HCT116 (cell line): Measurements from ENCODE around the gene RCOR1. TPM values are rescaled to one million over a fixed set of nuclear protein-coding genes. Genes with fewer than 3 reads are reported as not detected.

Experiments used
- ATAC-seq: fragments of 200-7000 bp; cut with Tn5 transposase; 2 replicates; pipeline ENCODE4 v1.9.1; 2020; ENCODE audit warnings: mild to moderate bottlenecking, moderate library complexity
- BruUV-seq: library from RNA; stranded (reverse); fragments of 400-500 nt; replicated peaks from 2 replicates; lab custom pipeline; 2021; lab: Mats Ljungman, UMichigan
- CTCF ChIA-PET: fragments of 300-600 bp; sonication (Branson Sonifier 250); formaldehyde crosslinking; loops from one replicate; lab custom pipeline; 2021; ENCODE audit warnings: antibody characterized with exemption; lab: Charles Lee
- POLR2A ChIA-PET: fragments of 300-600, 350-600 bp; sonication (Branson Sonifier 250); formaldehyde crosslinking; loops from one replicate; lab custom pipeline; 2021; ENCODE audit warnings: antibody characterized with exemption; lab: Charles Lee
- RAD21 ChIA-PET, 2 experiments: fragments of 300-600 bp; sonication (Branson Sonifier 250); formaldehyde crosslinking; loops; one replicate each; lab custom pipeline; 2023; ENCODE audit warnings: low total read pairs in 2 of 2; ENCODE audit not compliant: uncharacterized antibody in 2 of 2, unreplicated experiment in 2 of 2, low non-redundant PET in 1 of 2; lab: Charles Lee
- DNase-seq: peaks from one replicate; pipeline ENCODE4 v3.0.0-alpha.2; 2010; ENCODE audit warnings: low read depth, low spot score
- H2AFZ ChIP-seq: fragments of 200-600 bp; shearing (Covaris generic), sonication (generic); 2 replicates; pipeline ENCODE4 v1.6.1; 2017; ENCODE audit warnings: low read depth, mixed run types, mixed read lengths, antibody characterized with exemption, low read length; ENCODE audit not compliant: poor library complexity, severe bottlenecking
- H3K27ac ChIP-seq: 2 replicates; pipeline ENCODE4 v1.5.1; 2012; ENCODE audit warnings: low read depth, low read length
- H3K27me3 ChIP-seq: fragments of 200-600 bp; sonication (generic); 2 replicates; pipeline ENCODE4 v1.6.1; 2016; ENCODE audit warnings: mixed run types, low read length, mixed read lengths; ENCODE audit not compliant: insufficient read depth
- H3K36me3 ChIP-seq, 2 experiments: fragments of 200-500 bp in 1 of 2; fragments of 200-600 bp in 1 of 2; sonication (Bioruptor generic) in 1 of 2; sonication (generic) in 1 of 2; 2 replicates each; pipeline versions ENCODE4 v1.5.1 to v1.6.1; 2014 to 2016; ENCODE audit warnings: low read length in 2 of 2, inconsistent platforms in 1 of 2, mixed read lengths in 1 of 2, mixed run types in 1 of 2; ENCODE audit not compliant: insufficient read depth in 2 of 2, control insufficient read depth in 1 of 2
- H3K4me1 ChIP-seq, 2 experiments: fragments of 200-600 bp in 1 of 2; sonication (generic) in 1 of 2; 2 replicates each; pipeline versions ENCODE4 v1.5.1 to v1.6.1; 2012 to 2017; ENCODE audit warnings: low read length in 2 of 2, inconsistent platforms in 1 of 2, mild to moderate bottlenecking in 1 of 2, mixed read lengths in 1 of 2, mixed run types in 1 of 2, moderate library complexity in 1 of 2; ENCODE audit not compliant: insufficient read depth in 2 of 2, control insufficient read depth in 1 of 2
- H3K4me2 ChIP-seq: fragments of 200-600 bp; sonication (generic); 2 replicates; pipeline ENCODE4 v1.6.1; 2017; ENCODE audit warnings: mixed run types, low read length, mixed read lengths
- H3K4me3 ChIP-seq, 2 experiments: fragments of 200-600 bp in 1 of 2; sonication (generic) in 1 of 2; replicated peaks in 1 of 2; 2 replicates each; pipeline ENCODE4 v1.5.1; 2011 to 2016; ENCODE audit warnings: low read length in 2 of 2, control low read depth in 1 of 2, low read depth in 1 of 2, mild to moderate bottlenecking in 1 of 2, mixed read lengths in 1 of 2, mixed run types in 1 of 2
- H3K79me2 ChIP-seq: fragments of 200-600 bp; sonication (generic); 2 replicates; pipeline ENCODE4 v1.6.1; 2017; ENCODE audit warnings: mild to moderate bottlenecking, mixed run types, low read length, moderate library complexity, mixed read lengths; ENCODE audit not compliant: insufficient read depth
- H3K9ac ChIP-seq: fragments of 200-600 bp; sonication (generic); 2 replicates; pipeline ENCODE4 v1.6.1; 2016; ENCODE audit warnings: low read length, mixed read lengths
- H3K9me2 ChIP-seq: fragments of 200-600 bp; sonication (generic), shearing (Covaris generic); 2 replicates; pipeline ENCODE4 v1.6.1; 2017; ENCODE audit warnings: mixed run types, mild to moderate bottlenecking, moderate library complexity; ENCODE audit not compliant: insufficient read depth
- H3K9me3 ChIP-seq, 2 experiments: fragments of 200-500 bp in 1 of 2; fragments of 200-600 bp in 1 of 2; sonication (Bioruptor generic) in 1 of 2; sonication (generic) in 1 of 2; 2 replicates each; pipeline ENCODE4 v1.6.1; 2014 to 2017; ENCODE audit warnings: low read length in 2 of 2, mixed read lengths in 2 of 2, inconsistent platforms in 1 of 2, low read depth in 1 of 2, mild to moderate bottlenecking in 1 of 2, mixed run types in 1 of 2, moderate library complexity in 1 of 2; ENCODE audit not compliant: control insufficient read depth in 1 of 2, insufficient read depth in 1 of 2
- H4K20me1 ChIP-seq: fragments of 200-600 bp; sonication (generic), shearing (Covaris generic); 2 replicates; pipeline ENCODE4 v1.6.1; 2017; ENCODE audit warnings: mixed run types, mild to moderate bottlenecking, moderate library complexity; ENCODE audit not compliant: insufficient read depth
- CBX3 ChIP-seq: IDR thresholded peaks from 2 replicates; pipeline ENCODE4 v1.6.1; 2012; ENCODE audit warnings: low read depth
- CEBPB ChIP-seq: IDR thresholded peaks from 2 replicates; pipeline ENCODE4 v1.6.1; 2012; ENCODE audit warnings: low read depth
- CTCF ChIP-seq, 3 experiments: fragments of 200-600 bp in 1 of 3; sonication (generic) in 1 of 3; IDR thresholded peaks in 2 of 3; conservative IDR thresholded peaks in 1 of 3; 2 replicates each; pipeline ENCODE4 v1.5.1; 2012 to 2017; ENCODE audit warnings: low read depth in 2 of 3, low read length in 2 of 3, antibody characterized with exemption in 1 of 3, borderline replicate concordance in 1 of 3, control low read depth in 1 of 3, mild to moderate bottlenecking in 1 of 3, mixed read lengths in 1 of 3, mixed run types in 1 of 3, moderate library complexity in 1 of 3; ENCODE audit not compliant: insufficient read depth in 1 of 3
- EGR1 ChIP-seq: IDR thresholded peaks from 2 replicates; pipeline ENCODE4 v1.6.1; 2012; ENCODE audit warnings: low read depth
- EZH2 ChIP-seq: fragments of 200-600 bp; sonication (generic); IDR thresholded peaks from 2 replicates; pipeline ENCODE4 v1.6.1; 2017; ENCODE audit warnings: antibody characterized with exemption, mixed run types
- FOSL1 ChIP-seq: IDR thresholded peaks from 2 replicates; pipeline ENCODE4 v1.6.1; 2012; ENCODE audit warnings: low read depth
- POLR2AphosphoS5 ChIP-seq: IDR thresholded peaks from 2 replicates; pipeline ENCODE4 v1.6.1; 2011; ENCODE audit warnings: mild to moderate bottlenecking, low read depth, low read length, moderate library complexity
- SIN3A ChIP-seq: IDR thresholded peaks from 2 replicates; pipeline ENCODE4 v1.6.1; 2012; ENCODE audit warnings: low read depth
- SP1 ChIP-seq: IDR thresholded peaks from 2 replicates; pipeline ENCODE4 v1.6.1; 2012; ENCODE audit warnings: low read depth
- SRF ChIP-seq: IDR thresholded peaks from 2 replicates; pipeline ENCODE4 v1.6.1; 2012; ENCODE audit warnings: low read depth
- ZFX ChIP-seq: fragments of 450-650 bp; IDR thresholded peaks from 2 replicates; pipeline ENCODE4 v1.6.1; 2017
- intact Hi-C: fragments of 100-400 bp; cut with micrococcal nuclease; formaldehyde crosslinking; loops from 2 replicates; pipeline ENCODE4 v1.10.0; 2022
- total RNA-seq: library from RNA; stranded (reverse); gene quantifications from one replicate; pipeline ENCODE4 v1.2.1, GENCODE V29; 2021; ENCODE audit not compliant: unreplicated experiment

RCOR1 gene
- total RNA-seq, 1 experiment from 2014 or later = 30.7 TPM

GRCh38 chr14:102771144-102771543 is 178.7 kb downstream of the RCOR1 start:
- CTCF ChIA-PET = no interaction called here
- H3K9me2 ChIP-seq = no peaks in the 10 kb centered on the region
- no peak overlapping the region for H3K4me3 ChIP-seq
- no peak overlapping the region for H3K27ac ChIP-seq
- no peaks in the 10 kb centered on the region for H3K9me3 ChIP-seq
- BruUV-seq = no TSS peak
- TF ChIP-seq EGR1 (no peak), SIN3A (no peak), FOSL1 (no peak), SP1 (no peak), ZFX (no peak), CEBPB (no peak), CBX3 (no peak), POLR2AphosphoS5 (no peak), EZH2 (no peak), SRF (no peak), CTCF (IDR thresholded peaks at IDR 0.05 in 2 of 3, conservative IDR thresholded peaks at IDR 0.05 in 1 of 3; ENCODE audit: borderline replicate concordance in 1 of 3, insufficient read depth in 1 of 3, low read depth in 2 of 3, low read length in 2 of 3) (no peak)
- intact Hi-C loops = loop anchor here (10.0 kb wide), 1 partner anchor 246 kb away; no protein-coding TSS in a partner anchor
- H3K27me3 ChIP-seq = no peaks in the 10 kb centered on the region
- no peaks in the 10 kb centered on the region for H3K36me3 ChIP-seq
- no peak overlapping the region for H3K9ac ChIP-seq
- RAD21 ChIA-PET = no interaction called here
- H2AFZ ChIP-seq = no peak overlapping the region
- H4K20me1 ChIP-seq = no peaks in the 10 kb centered on the region
- H3K4me1 ChIP-seq = peaks cover 6 to 19% of the 10 kb centered on the region in 2 experiments; a peak in 3 of 4 replicates
- no peaks in the 10 kb centered on the region for H3K79me2 ChIP-seq
- POLR2A ChIA-PET = no interaction called here
- DNase-seq = no peak
- no peak overlapping the region for H3K4me2 ChIP-seq
- ATAC-seq = no peak
